ENCODE measurements around the gene B4GALT2. TPM values are rescaled to one million over a fixed set of nuclear protein-coding genes. Genes with fewer than 3 reads are reported as not detected.

The B4GALT2 gene
- total RNA-seq, 1 experiment from 2014 or later = 70.9 TPM

- no peak overlapping the region for H2AFZ ChIP-seq (ENCODE audit: low read length)
- H3K4ac ChIP-seq (ENCODE audit: low read depth, low read length) = no peak overlapping the region
- TF ChIP-seq CTCF (conservative IDR thresholded peaks at IDR 0.05) = no peak
- H3K4me1 Mint-ChIP-seq = peaks cover 16 to 23% of the 10 kb centered on the region in 2 experiments
- H3K9ac ChIP-seq (ENCODE audit: extremely low read depth, insufficient read length, low read length) = no peak overlapping the region
- no peaks in the 10 kb centered on the region for H3K4me1 ChIP-seq (ENCODE audit: insufficient read depth, low read length)
- no peaks in the 10 kb centered on the region for H4K20me1 ChIP-seq (ENCODE audit: control insufficient read depth, insufficient read depth, insufficient read length)
- H3K56ac ChIP-seq (ENCODE audit: insufficient read length, low read depth, low read length) = no peak overlapping the region
- no peaks in the 10 kb centered on the region for H3K27me3 ChIP-seq (ENCODE audit: insufficient read depth, low read length)
- no CpG with 5 or more reads among the region's 11 CpGs for WGBS (ENCODE audit: extremely low coverage, insufficient read length, low lambda C conversion rate)
- H3K4me3 Mint-ChIP-seq = peak overlapping the region; percentile 81 to 93
- no peak overlapping the region for H2BK15ac ChIP-seq (ENCODE audit: low read depth, low read length)
- no peak overlapping the region for H3K18ac ChIP-seq (ENCODE audit: insufficient read length, low read depth, low read length)
- no peaks in the 10 kb centered on the region for H3K79me1 ChIP-seq (ENCODE audit: insufficient read depth, low read depth, low read length, poor library complexity, severe bottlenecking)
- H2BK20ac ChIP-seq (ENCODE audit: low read depth, low read length, poor library complexity, severe bottlenecking) = no peak overlapping the region
- no peak overlapping the region for H4K8ac ChIP-seq (replicated peaks; ENCODE audit: insufficient read length, low read depth, low read length)
- peaks cover 5 to 6% (median 6%) of the 10 kb centered on the region in 3 experiments; a peak in 5 of 7 replicates for H3K36me3 Mint-ChIP-seq (ENCODE audit: insufficient read depth in 1 of 3, low read depth in 3 of 3)
- peak overlapping the region; percentile 80 for H3K4me2 ChIP-seq (ENCODE audit: insufficient read depth, insufficient read length, low read length)
- H2BK12ac ChIP-seq (ENCODE audit: insufficient read length, low read depth, low read length) = no peak overlapping the region
- no peak overlapping the region for H4K5ac ChIP-seq (ENCODE audit: insufficient read length, low read depth, low read length)
- peak overlapping the region in 2 of 3 experiments; percentile 52 to 93; a peak in 3 of 7 replicates for H3K27ac Mint-ChIP-seq
- no peak overlapping the region for H2BK5ac ChIP-seq (ENCODE audit: insufficient read length, low read length)
- H3K14ac ChIP-seq (ENCODE audit: insufficient read depth, low read length) = no peak overlapping the region
- no peak overlapping the region for H2AK5ac ChIP-seq (ENCODE audit: insufficient read length, low read length)
- no peak overlapping the region for H4K91ac ChIP-seq (ENCODE audit: insufficient read length, low read depth, low read length)
- H3K23ac ChIP-seq (ENCODE audit: insufficient read length, low read depth, low read length) = no peak overlapping the region
- H3K9me3 Mint-ChIP-seq = no peaks in the 10 kb centered on the region
- H3K9me3 ChIP-seq (ENCODE audit: control insufficient read depth, low read depth, low read length) = no peaks in the 10 kb centered on the region
- H2BK120ac ChIP-seq (ENCODE audit: low read depth, low read length, poor library complexity, severe bottlenecking) = no peak overlapping the region
- no peak for DNase-seq
- H3K27ac ChIP-seq (ENCODE audit: insufficient read length, low read depth, low read length) = no peak overlapping the region
- H3K79me2 ChIP-seq (ENCODE audit: insufficient read depth, low read length) = no peaks in the 10 kb centered on the region
- H3K27me3 Mint-ChIP-seq (ENCODE audit: low read depth) = peaks cover 6% of the 10 kb centered on the region
- H3K23me2 ChIP-seq (ENCODE audit: insufficient read length, low read depth, low read length, poor library complexity, severe bottlenecking) = peaks cover 10% of the 10 kb centered on the region
- H3T11ph ChIP-seq (ENCODE audit: low read length) = no peak overlapping the region
These were observed 13.4 kb downstream of the B4GALT2 start for GRCh38 chr1:43992232-43992995.
